HG03342 (cell line): ENCODE measurements around the gene TGFBI.

Experiments used
- ATAC-seq: cut with Tn5 transposase; IDR thresholded peaks from one replicate; pipeline ENCODE4 v1.9.1; 2021; ENCODE audit warnings: mild to moderate bottlenecking, moderate library complexity; ENCODE audit not compliant: unreplicated experiment

Gene TGFBI

DNA sequence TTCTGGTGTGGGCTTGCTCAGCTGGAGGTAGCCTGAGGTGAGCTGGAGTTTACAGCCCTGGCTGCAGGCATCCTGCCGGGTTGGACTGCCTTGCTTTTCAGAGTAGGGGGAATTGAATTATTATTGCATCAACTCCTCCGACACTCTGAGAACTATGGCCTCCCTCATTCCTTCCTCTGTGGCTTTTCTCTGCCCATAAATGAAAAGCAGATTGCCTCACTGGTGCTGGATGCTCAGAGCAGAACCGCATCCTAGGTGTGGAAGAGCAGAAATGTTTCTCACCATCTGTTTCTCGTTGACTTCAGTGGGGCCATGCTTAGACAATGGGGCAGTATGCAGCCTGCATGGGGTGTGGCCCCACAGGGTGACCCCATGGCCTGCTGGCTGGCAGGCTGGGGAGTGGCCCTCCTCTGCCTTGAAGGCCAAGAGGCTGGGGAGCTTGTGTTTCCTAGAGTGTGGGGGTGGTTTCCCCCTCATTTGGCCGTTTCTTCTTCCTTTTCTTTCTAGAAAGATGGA is 27.3 kb upstream of the TGFBI start:
- no peak for ATAC-seq

DNA sequence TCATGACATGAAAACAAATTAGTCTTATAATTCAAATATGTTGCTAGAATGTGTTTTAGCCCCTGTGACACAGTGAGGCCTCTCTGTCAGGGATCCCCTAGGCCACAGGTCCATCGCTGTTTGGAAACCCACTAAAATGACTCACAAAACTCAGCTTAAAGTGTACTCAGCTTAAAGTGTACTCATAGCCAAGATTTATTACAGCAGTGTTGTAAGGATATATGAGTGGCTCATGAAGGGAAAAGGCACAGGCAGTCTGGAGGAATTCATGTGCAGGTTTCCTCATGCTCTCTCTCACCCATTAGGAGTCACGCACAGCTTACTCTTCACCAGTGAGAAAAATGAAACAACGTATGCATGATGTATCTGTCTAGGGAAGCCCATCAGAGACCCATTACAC is 24.4 kb upstream of the TGFBI start:
- no peak for ATAC-seq

DNA sequence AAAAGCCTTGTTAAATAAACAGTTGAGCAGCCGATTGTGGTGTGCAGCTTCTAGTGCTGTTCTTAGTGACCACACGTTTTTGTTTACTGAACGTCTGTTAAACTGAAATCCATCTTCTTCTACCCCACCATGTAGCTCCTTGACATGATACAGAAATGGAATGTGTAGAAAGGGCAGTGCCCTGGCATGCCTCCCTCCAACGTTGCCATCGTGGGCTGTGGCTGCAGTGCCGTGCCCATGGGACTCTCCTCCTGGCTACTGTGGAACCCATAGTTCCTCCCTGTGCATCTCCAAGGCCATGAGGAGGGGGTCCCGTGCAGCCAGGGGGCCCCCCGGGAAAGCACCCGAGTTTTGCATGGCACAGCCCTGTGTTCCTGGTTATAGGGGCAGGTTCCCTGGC is 23.3 kb upstream of the TGFBI start:
- no peak for ATAC-seq

- ATAC-seq = no peak
Observed at GRCh38 chr5:136006164-136006563, 22.6 kb upstream of the TGFBI start.

- ATAC-seq = no peak
Observed at GRCh38 chr5:136006761-136007251, 22.0 kb upstream of the TGFBI start.

DNA sequence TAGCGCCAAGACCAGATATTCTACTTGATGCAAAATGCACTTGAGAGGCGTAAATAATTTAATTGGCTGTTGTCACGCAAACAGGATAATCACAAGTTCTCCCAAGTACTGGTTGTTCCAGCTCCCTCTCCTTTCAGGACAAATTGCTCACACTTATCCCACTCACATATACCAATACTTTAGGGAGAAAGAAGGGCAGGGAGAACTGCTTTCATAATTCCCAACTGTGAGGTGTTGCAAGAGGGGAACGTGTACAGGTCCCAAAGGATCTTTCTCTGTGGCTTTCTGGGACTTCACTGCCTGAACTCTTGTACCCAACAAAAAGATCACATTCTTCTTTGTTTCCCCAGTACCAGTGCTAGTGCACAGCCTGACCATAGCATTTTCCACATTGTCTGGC is 21.5 kb upstream of the TGFBI start:
- no peak for ATAC-seq

DNA sequence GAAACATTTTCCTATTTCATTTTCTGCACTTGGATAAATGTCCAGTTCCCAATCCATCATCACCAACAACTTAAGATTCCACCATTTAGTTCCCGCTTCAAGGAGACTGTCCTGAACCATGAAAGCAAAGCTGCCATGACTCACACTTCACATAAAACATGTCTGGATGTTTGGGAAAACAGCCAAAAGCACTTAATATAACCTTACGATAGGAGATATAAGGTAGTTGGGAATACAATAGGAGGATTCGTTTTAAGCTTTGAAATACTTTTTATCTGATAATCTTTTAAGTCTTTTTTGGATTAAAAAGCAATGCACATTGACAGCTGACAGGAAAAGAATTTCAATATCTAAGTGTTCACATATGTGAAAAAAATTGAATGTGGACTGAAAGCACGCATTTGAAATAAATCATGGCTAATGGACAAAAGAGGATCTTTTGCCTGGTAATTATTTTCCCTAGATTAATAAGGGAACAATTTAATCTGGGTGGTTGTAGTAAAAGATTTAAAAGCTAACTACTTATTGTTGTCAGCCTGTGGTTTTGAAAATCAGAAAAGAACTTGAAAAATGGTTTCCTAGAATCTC is 17.3 kb upstream of the TGFBI start:
- no peak for ATAC-seq

DNA sequence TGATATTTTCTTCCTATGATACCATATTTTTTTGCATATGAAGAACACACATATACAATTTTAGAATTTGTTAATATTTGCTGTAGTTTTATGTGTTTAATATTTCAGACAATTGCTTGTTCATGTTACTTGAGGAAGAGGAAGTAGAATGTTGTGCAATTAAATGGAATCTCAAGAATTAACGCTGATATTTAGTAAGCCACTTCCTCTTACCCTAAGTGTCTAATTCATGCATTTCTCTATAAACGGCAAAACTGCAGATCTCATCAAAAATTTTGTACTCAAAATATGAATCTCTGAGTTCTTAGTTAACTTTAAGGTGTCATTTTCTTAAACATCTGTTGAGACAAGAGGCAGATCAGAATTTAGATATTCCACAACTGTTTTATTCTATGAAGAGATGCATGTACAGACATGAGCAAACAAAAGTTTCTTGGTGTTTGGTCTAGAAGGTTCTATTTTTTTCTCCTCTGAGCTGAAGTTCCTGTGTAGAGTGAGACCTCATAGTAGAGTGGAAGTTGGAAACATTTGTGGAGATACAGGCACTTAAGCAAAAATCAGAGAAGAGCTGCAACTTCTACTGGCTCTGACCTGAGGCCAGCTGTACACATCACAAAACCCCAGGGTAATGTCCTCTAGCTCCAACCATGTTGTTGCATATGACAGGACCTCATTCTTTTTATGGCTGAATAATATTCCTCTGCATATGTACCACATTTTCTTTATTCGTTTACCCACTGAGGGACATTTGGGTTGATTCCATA is 16.6 kb upstream of the TGFBI start:
- no peak for ATAC-seq

- no peak for ATAC-seq
Observed at GRCh38 chr5:136013559-136013958, 15.2 kb upstream of the TGFBI start.

DNA sequence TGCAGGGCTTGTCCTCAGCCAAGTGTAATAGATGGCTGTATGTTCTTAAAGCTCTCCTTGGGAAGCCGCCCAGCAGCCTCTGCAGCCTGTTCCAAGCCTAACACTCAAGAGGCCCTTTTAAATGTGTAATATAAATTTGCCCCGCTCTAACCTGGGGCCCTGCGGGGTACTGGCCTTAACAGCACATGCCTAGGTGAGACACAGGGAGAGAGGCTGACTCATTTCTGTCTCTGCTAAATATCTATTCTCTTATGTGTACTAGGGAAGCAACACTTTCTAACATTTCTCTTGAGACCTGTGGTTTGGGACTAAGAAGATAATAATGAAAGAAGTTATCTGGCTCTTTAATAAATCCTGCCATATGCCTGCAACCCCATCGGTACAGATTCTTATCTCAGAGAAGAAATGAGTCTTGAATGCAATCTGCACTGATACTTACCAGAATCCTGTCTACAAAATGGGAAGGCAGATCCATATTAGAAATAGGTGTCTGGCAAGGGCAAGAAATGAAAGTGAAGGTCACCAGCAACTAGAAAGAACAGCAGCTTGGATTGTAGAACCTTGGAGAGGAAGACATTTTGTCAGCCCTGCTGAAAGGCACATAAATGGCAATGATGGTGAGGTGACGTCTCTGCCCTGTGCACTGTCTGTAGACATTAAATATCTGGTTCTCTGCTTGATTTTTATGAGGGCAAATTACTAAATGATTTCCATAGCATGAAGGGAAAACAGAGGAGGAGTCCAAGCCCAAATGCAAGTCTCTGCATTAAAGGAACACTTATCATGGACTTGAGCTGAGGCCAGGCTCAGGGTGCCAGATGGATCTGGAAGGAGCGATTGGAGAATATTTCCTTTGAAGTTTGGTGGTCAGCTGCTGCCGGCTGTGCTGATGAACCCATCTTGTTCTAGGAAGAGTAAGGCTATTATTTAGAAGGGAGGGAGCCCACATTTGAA is 14.5 kb upstream of the TGFBI start:
- ATAC-seq = peak; percentile 83

DNA sequence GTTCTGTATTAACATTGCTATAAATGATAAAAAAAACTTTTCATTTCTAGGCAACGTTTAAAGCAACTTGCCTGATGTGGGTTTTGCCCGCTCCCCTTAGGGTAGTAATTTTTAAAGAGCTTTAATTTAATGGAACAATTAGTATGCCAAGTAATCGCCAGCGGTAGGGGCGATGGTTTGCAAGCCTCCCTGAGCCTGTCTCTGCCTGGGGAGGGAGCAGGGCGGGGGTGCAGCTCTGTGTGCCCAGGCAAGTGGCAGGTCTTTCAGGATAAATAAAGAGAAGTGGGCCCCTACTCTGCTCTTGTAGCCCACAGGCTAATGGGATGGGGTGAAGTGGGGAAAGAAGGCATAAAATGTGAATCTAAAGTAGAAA is 13.8 kb upstream of the TGFBI start:
- ATAC-seq = no peak

- ATAC-seq = no peak
Observed at GRCh38 chr5:136015966-136016650, 12.7 kb upstream of the TGFBI start.

DNA sequence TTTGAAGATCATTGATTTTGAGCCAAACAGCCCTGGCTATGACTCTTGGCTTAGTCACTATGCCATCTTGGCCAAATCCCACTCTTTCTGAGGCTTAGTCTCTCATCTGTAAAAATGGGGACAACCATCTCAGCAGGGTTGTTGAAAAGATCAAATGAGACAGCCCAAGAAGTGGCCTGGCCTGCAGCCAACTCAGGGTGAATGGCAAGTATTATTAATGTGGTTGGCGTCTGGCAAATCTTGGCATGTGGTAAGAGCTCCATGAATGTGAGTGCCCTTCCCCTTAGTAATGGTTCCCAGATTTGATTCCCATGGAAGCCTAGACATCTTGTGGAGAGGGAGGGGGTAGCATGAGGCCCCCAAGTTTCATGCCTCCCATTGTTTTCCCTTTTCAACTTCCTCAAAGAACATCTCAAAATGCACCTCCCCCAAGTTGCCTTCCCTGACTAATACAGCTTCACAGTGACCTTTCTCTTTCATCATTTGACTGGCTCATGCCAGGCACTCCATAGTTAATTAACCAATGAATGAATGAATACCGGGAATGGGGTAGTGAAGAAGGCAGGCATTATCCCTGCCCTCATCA is 11.8 kb upstream of the TGFBI start:
- ATAC-seq = no peak

DNA sequence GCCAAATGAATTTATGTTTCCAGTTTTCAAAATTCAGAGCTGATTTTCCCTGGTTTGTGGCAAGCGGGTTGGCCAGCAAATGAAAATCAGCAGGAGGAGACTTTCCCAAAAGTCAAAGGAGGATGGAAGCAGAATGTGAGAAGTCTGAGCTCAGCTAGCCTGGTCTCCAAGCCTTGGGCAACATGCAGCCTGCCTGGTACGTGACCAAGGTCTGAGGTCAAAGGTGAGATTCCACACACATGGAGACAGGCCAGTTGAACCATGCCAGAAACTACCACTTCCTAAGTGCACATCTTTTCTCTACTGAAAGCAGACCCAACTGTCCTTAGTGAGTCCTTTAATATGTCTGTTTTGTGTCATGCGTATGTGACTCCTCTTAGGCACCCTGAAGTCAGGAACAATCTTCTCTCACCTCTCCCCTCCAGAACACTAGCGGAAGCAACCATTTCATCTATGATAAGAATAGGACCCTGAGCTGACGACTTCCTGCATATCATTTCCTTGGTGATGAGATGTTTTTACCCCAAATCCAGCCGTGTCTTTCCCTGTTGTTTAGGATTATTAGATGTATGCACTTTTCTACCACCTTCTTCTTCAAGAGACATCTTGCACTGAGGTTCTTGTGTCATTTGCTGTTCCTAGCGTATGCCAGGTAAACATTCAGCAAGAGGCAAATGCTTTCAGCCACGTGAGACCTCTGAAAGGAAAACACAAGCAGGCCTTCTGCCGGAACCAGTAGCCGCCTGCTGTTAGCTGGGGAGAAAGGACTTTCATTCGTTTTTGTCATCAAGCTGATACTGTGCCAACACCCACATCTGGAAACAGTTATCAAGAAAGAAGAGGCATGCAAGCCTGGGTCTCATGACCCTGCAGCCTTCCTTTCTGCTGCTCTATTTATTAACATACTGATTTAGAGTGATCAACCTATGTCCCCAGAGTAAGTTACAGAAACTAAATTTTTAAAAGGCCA is 9.7 kb upstream of the TGFBI start:
- no peak for ATAC-seq

- no peak for ATAC-seq
Observed at GRCh38 chr5:136020001-136020382, 8.8 kb upstream of the TGFBI start.

DNA sequence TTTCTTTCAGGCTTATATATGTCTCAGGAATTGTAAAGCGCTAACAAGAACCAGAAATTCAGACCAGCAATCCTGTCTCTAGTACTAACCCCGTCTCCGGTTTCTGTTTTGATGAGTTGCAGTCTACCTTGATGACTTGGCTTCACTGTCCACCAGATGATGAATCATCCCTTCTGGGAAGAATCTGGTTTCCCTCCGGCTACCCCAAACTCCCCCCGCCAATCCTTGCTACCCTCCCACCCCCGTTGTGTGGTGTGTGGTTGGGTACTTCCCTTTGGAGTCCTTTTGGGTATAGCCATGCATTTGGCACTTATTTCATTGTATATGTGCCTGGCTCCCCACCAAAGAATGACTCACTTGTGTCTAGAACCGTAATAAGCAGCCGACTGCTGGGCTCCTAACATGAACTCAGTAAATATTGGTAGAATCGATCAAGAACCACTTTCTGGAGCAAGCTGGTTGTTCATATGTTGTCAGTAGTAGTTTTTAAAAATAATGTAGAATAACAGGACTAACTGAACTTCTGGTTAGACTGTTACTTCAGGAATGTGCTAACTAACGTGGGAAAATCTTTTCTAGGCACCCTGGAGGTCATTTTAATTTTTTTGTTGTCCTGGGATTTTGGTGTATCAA is 8.3 kb upstream of the TGFBI start:
- ATAC-seq = no peak

- no peak for ATAC-seq
Observed at GRCh38 chr5:136021016-136021405, 7.8 kb upstream of the TGFBI start.

DNA sequence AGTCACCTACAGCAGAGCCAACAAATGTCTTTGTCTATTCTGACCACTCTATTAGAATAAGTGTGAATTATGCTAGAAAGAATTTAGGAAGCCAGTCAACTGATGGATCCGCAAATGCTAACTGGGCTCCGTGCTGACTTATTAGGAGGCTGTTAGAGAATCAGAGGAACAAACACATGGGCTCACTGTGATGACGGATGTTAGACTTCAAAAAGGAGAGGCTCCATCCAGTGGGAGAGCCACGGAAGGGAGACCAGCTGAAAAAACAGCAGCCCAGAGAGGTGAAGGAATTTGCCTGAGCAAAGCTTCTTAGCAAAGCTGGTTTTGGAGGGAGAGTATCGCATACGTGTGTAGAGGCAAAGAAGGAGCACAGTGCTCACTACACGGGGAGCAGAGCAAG is 5.8 kb upstream of the TGFBI start:
- ATAC-seq = no peak
